ENCODE measurements around the gene DGKI.

GRCh38 chr7:137820677-137821420 is 25.9 kb downstream of the DGKI start:
- TF ChIP-seq CTCF (IDR thresholded peaks at IDR 0.05; ENCODE audit: low read depth, low read length, poor library complexity, severe bottlenecking) (no peak), EZH2phosphoT487 (IDR thresholded peaks at IDR 0.05; ENCODE audit: borderline replicate concordance, low read length) (no peak)
